HepG2 (cell line): Measurements from ENCODE around the gene KRTAP9-3. TPM values are rescaled to one million over a fixed set of nuclear protein-coding genes. Genes with fewer than 3 reads are reported as not detected.

ENCODE experiments used
- ATAC-seq: fragments of 200-7000 bp; cut with Tn5 transposase; 3 replicates; pipeline ENCODE4 v1.9.1; 2020; ENCODE audit warnings: mild to moderate bottlenecking, moderate library complexity
- BruUV-seq: library from RNA; stranded (reverse); fragments of 400-500 nt; replicated peaks from 2 replicates; lab custom pipeline; 2021; lab: Mats Ljungman, UMichigan
- CTCF ChIA-PET: fragments of 300-600 bp; formaldehyde crosslinking; extraction: SDS; loops from one replicate; lab custom pipeline; 2021; ENCODE audit warnings: low total read pairs, inconsistent platforms, low intra/inter-chr PET ratio; lab: Yijun Ruan, JAX
- POLR2A ChIA-PET: fragments of 350-600 bp; sonication (Branson Sonifier 250); formaldehyde crosslinking; loops from one replicate; lab custom pipeline; 2020; ENCODE audit warnings: antibody characterized with exemption, inconsistent platforms; lab: Yijun Ruan, JAX
- DNase-seq: peaks from one replicate; pipeline ENCODE4 v3.0.0-alpha.2; 2015; ENCODE audit warnings: low spot score
- FAIRE-seq: peaks from 3 replicates; lab custom pipeline; 2011; peaks lifted over from hg19 to GRCh38; lab: Jason Lieb, UNC
- H2AFZ ChIP-seq: one replicate; pipeline ENCODE4 v1.6.1; 2011; ENCODE audit warnings: low read length, inconsistent platforms
- H3K27ac ChIP-seq: fragments of 300-600 bp; 3 replicates; pipeline ENCODE4 v1.8.0; 2011; ENCODE audit warnings: mixed run types, mild to moderate bottlenecking, mixed read lengths, low read length, inconsistent platforms; ENCODE audit not compliant: insufficient read depth; ENCODE audit errors: extremely low read length
- H3K27me3 ChIP-seq, 2 experiments: fragments of 200-600 bp in 1 of 2; 2 replicates in 1 of 2; 3 replicates in 1 of 2; pipeline versions ENCODE4 v1.6.0 to v1.8.0; 2011; ENCODE audit warnings: low read length in 2 of 2, mild to moderate bottlenecking in 2 of 2, moderate library complexity in 2 of 2, inconsistent platforms in 1 of 2; ENCODE audit not compliant: insufficient read depth in 2 of 2, control insufficient read depth in 1 of 2
- H3K36me3 ChIP-seq, 2 experiments: fragments of 200-600 bp in 1 of 2; replicated peaks in 1 of 2; 2 replicates in 1 of 2; 3 replicates in 1 of 2; pipeline versions ENCODE4 v1.5.1 to v1.8.0; 2011; ENCODE audit warnings: low read length in 2 of 2, inconsistent platforms in 1 of 2; ENCODE audit not compliant: insufficient read depth in 2 of 2, control insufficient read depth in 1 of 2
- H3K4me1 ChIP-seq: 2 replicates; pipeline ENCODE4 v1.5.1; 2012; ENCODE audit warnings: low read length, inconsistent platforms; ENCODE audit not compliant: insufficient read depth
- H3K4me2 ChIP-seq: 2 replicates; pipeline ENCODE4 v1.6.0; 2011; ENCODE audit warnings: low read depth, low read length, inconsistent platforms
- H3K4me3 ChIP-seq, 3 experiments: fragments of 200-600 bp in 1 of 3; sonication (generic), shearing (Covaris generic) in 1 of 3; replicated peaks in 1 of 3; 2 replicates each; pipeline ENCODE4 v1.5.1; 2011 to 2016; ENCODE audit warnings: low read length in 3 of 3, inconsistent platforms in 2 of 3, low read depth in 2 of 3, mild to moderate bottlenecking in 2 of 3, control low read depth in 1 of 3, mixed read lengths in 1 of 3; ENCODE audit not compliant: insufficient read depth in 1 of 3
- H3K79me2 ChIP-seq: one replicate; pipeline ENCODE4 v1.6.1; 2011; ENCODE audit warnings: low read length, inconsistent platforms; ENCODE audit not compliant: insufficient read depth
- H3K9ac ChIP-seq: 2 replicates; pipeline ENCODE4 v1.6.0; 2011; ENCODE audit warnings: mild to moderate bottlenecking, low read depth, low read length, inconsistent platforms; ENCODE audit not compliant: insufficient read depth
- H3K9me3 ChIP-seq: 2 replicates; pipeline ENCODE4 v1.5.1; 2012; ENCODE audit warnings: mild to moderate bottlenecking, low read length
- H4K20me1 ChIP-seq: 2 replicates; pipeline ENCODE4 v1.6.0; 2011; ENCODE audit warnings: inconsistent platforms, mild to moderate bottlenecking, low read length, moderate library complexity; ENCODE audit not compliant: insufficient read depth
- GPN1 ChIP-seq: sonication (generic); formaldehyde crosslinking; IDR thresholded peaks from 2 replicates; pipeline ENCODE4 v1.5.1; 2020; ENCODE audit warnings: missing genetic modification reagents, borderline replicate concordance
- HOMEZ ChIP-seq: IDR thresholded peaks from 2 replicates; pipeline ENCODE4 v1.6.1; 2016; ENCODE audit warnings: low read depth
- MAFK ChIP-seq, 2 experiments: IDR thresholded peaks in 1 of 2; conservative IDR thresholded peaks in 1 of 2; 2 replicates each; pipeline ENCODE4 v1.6.1; 2011; ENCODE audit warnings: improper control_type of control experiment in 2 of 2, low read length in 2 of 2
- ZNF124 ChIP-seq: sonication (generic); formaldehyde crosslinking; IDR thresholded peaks from 2 replicates; pipeline ENCODE4 v1.4.0; 2020; ENCODE audit warnings: missing genetic modification reagents
- WGBS: methylation state at CpG from one replicate; pipeline ENCODE4 v1.1.6; 2017; ENCODE audit warnings: low lambda C conversion rate; 5-methylcytosine and 5-hydroxymethylcytosine counted together
- in situ Hi-C: cut with HindIII; loops from 2 replicates; pipeline ENCODE4 v1.10.0; 2017; ENCODE audit warnings: low pct_unique_long_range_greater_than_20kb; ENCODE audit not compliant: extremely low pct_ligation_motif_present
- intact Hi-C: fragments of 100-400 bp; cut with micrococcal nuclease; formaldehyde crosslinking; loops from one replicate; pipeline ENCODE4 v1.10.0; 2022; ENCODE audit not compliant: unreplicated experiment
- polyA plus RNA-seq, 8 experiments: library from polyadenylated mRNA; depleted of rRNA in 3 of 8; stranded (reverse) in 7 of 8; unstranded in 1 of 8; fragments of >200 nt; fragmentation: Illumina TruSeq in 4 of 8; extraction: Trizol in 4 of 8; gene quantifications; 2 replicates each; pipeline versions ENCODE4 v1.2.1 to v1.2.3, GENCODE V29; 2011 to 2016; ENCODE audit warnings: low read depth in 4 of 8, missing spikeins in 1 of 8, mixed read lengths in 1 of 8; ENCODE audit not compliant: insufficient read depth in 1 of 8
- total RNA-seq, 5 experiments: library from RNA; depleted of rRNA; stranded (reverse); fragments of >200 nt; fragmentation: Illumina TruSeq; extraction: Trizol; gene quantifications; 2 replicates each; pipeline ENCODE4 v1.2.3, GENCODE V29; 2016; ENCODE audit warnings: low read depth in 1 of 5
- TF ChIP-seq, protein P1 (sequence below): fragments of 450-650 bp; IDR thresholded peaks from 2 replicates; pipeline ENCODE4 v1.6.1; 2016

Gene KRTAP9-3
- total and polyA plus RNA-seq, 2 of the 13 experiments (the other 11 are each of a cell fraction or from before 2014, with no cell fraction given), result not detected

GRCh38 chr17:41211845-41212466, 20.3 kb upstream of the KRTAP9-3 start:
- ChIA-PET CTCF (no interaction called here), POLR2A (no interaction called here)
- 0% methylated on average over 1 of the region's 1 CpG for WGBS
- TF ChIP-seq ZNF124 (CRISPR knock-in tag) (no peak), MAFK (conservative IDR thresholded peaks at IDR 0.05 in 1 of 2, IDR thresholded peaks at IDR 0.05 in 1 of 2; ENCODE audit: low read length in 2 of 2) (0 out of 4 replicates have a peak, but pooled peaks of 1 of the 2 experiments have one; percentile 12)
- TF ChIP-seq, protein P1, sequence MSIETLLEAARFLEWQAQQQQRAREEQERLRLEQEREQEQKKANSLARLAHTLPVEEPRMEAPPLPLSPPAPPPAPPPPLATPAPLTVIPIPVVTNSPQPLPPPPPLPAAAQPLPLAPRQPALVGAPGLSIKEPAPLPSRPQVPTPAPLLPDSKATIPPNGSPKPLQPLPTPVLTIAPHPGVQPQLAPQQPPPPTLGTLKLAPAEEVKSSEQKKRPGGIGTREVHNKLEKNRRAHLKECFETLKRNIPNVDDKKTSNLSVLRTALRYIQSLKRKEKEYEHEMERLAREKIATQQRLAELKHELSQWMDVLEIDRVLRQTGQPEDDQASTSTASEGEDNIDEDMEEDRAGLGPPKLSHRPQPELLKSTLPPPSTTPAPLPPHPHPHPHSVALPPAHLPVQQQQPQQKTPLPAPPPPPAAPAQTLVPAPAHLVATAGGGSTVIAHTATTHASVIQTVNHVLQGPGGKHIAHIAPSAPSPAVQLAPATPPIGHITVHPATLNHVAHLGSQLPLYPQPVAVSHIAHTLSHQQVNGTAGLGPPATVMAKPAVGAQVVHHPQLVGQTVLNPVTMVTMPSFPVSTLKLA, result peak; percentile 99
- H3K9me3 ChIP-seq, result 0 out of 2 replicates have a peak, but pooled peaks cover 5% of the 10 kb centered on the region
- no peak for ATAC-seq
- no peak overlapping the region for H3K27ac ChIP-seq
- H4K20me1 ChIP-seq, result no peaks in the 10 kb centered on the region
- intact Hi-C loops (no loop called here), in situ Hi-C loops (no loop called here)
- no peak overlapping the region for H2AFZ ChIP-seq
- H3K36me3 ChIP-seq, result no peaks in the 10 kb centered on the region
- no peak overlapping the region for H3K4me3 ChIP-seq
- peaks cover 0 to 33% of the 10 kb centered on the region in 2 experiments; a peak in 3 of 5 replicates for H3K27me3 ChIP-seq
- FAIRE-seq, result no peak
- H3K4me2 ChIP-seq, result no peak overlapping the region
- H3K79me2 ChIP-seq, result no peaks in the 10 kb centered on the region
- DNase-seq, result no peak
- H3K4me1 ChIP-seq, result peaks cover 6% of the 10 kb centered on the region; the same call in 1 of the 2 replicates
- no TSS peak for BruUV-seq
- no peak overlapping the region for H3K9ac ChIP-seq

DNA sequence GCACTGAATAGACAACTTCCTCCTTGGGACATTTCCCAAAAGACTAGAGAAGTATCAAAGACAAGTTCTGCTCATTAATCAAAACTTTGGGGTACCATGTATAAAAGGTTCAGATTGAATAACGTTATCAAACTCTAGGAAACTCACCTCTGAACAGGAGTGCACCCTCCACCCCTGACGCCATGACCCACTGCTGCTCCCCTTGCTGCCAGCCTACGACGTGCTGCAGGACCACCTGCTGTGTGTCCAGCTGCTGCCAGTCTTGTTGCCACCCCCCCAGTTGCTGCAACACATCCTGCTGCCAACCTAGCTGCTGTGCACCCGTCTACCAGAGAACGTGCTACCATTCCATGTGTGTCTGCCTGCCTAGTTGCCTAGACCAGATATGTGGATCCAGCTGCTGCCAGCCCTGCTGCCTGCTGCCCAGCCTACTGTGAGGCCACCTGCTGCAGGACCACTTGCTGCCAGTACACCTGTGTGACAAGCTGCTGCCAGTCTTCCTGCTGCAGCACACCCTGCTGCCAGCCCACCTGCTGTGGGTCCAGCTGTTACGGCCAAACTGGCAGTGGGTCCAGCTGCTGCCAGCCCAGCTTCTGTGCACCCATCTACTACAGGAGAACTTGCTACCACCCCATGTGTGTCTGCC, 19.6 kb upstream of the KRTAP9-3 start:
- in situ Hi-C loops, result no loop called here
- POLR2A ChIA-PET, result no interaction called here
- TF ChIP-seq HOMEZ (CRISPR knock-in tag) (no peak), GPN1 (CRISPR knock-in tag) (0 out of 2 replicates have a peak, but pooled peaks have one; percentile 44)

More for the DNA sequence above, 19.6 kb upstream of the KRTAP9-3 start:
- BruUV-seq, result no TSS peak
- H3K9me3 ChIP-seq, result 0 out of 2 replicates have a peak, but pooled peaks cover 2% of the 10 kb centered on the region
- no peak overlapping the region for H3K27ac ChIP-seq
- no peak overlapping the region for H3K4me3 ChIP-seq
- intact Hi-C loops, result no loop called here
- H3K27me3 ChIP-seq, result peaks cover 0 to 33% of the 10 kb centered on the region in 2 experiments; a peak in 3 of 5 replicates
- no peaks in the 10 kb centered on the region for H3K79me2 ChIP-seq
- CTCF ChIA-PET, result no interaction called here
- 0% methylated on average over 6 of the region's 7 CpGs for WGBS
- H2AFZ ChIP-seq, result no peak overlapping the region
- H4K20me1 ChIP-seq, result no peaks in the 10 kb centered on the region
- no peak overlapping the region for H3K4me2 ChIP-seq
- no peaks in the 10 kb centered on the region for H3K36me3 ChIP-seq
- DNase-seq (no peak), ATAC-seq (no peak), FAIRE-seq (no peak)
- peaks cover 6% of the 10 kb centered on the region; the same call in 1 of the 2 replicates for H3K4me1 ChIP-seq
- no peak overlapping the region for H3K9ac ChIP-seq
